Fibroblast of lung (primary cell): Measurements from ENCODE around the gene MAPT. TPM values are rescaled to one million over a fixed set of nuclear protein-coding genes. Genes with fewer than 3 reads are reported as not detected.

Experiments
- DNase-seq, 2 donors: peaks; one replicate each; pipeline versions ENCODE4 v3.0.0 to v3.0.0-alpha.2; 2010; ENCODE audit warnings: low read depth in 2 of 2
- H2AFZ ChIP-seq: 2 replicates; pipeline ENCODE4 v1.5.1; 2012; ENCODE audit warnings: low read length, control low read depth, inconsistent platforms
- H3K27ac ChIP-seq: 2 replicates; pipeline ENCODE4 v1.5.1; 2011; ENCODE audit warnings: low read length, control low read depth; ENCODE audit not compliant: insufficient read depth
- H3K27me3 ChIP-seq: 2 replicates; pipeline ENCODE4 v1.5.1; 2011; ENCODE audit warnings: mild to moderate bottlenecking, low read length; ENCODE audit not compliant: control insufficient read depth, insufficient read depth
- H3K36me3 ChIP-seq: 2 replicates; pipeline ENCODE4 v1.5.1; 2011; ENCODE audit warnings: low read length; ENCODE audit not compliant: control insufficient read depth, insufficient read depth
- H3K4me1 ChIP-seq: 2 replicates; pipeline ENCODE4 v1.5.1; 2011; ENCODE audit warnings: low read length; ENCODE audit not compliant: control insufficient read depth, insufficient read depth; ENCODE audit errors: extremely low read depth
- H3K4me2 ChIP-seq: 2 replicates; pipeline ENCODE4 v1.5.1; 2011; ENCODE audit warnings: low read length, control low read depth; ENCODE audit not compliant: insufficient read depth; ENCODE audit errors: extremely low read depth
- H3K4me3 ChIP-seq, 4 experiments: fragments of 200-600 bp in 1 of 4; sonication (generic) in 1 of 4; replicated peaks in 1 of 4; 2 replicates each; pipeline ENCODE4 v1.5.1; 2011 to 2016; ENCODE audit warnings: low read length in 4 of 4, low read depth in 3 of 4, mild to moderate bottlenecking in 3 of 4, control low read depth in 2 of 4, inconsistent platforms in 1 of 4, mixed read lengths in 1 of 4; ENCODE audit not compliant: insufficient read depth in 1 of 4; ENCODE audit errors: control extremely low read depth in 1 of 4
- H3K79me2 ChIP-seq: 2 replicates; pipeline ENCODE4 v1.5.1; 2012; ENCODE audit warnings: mild to moderate bottlenecking, low read length, inconsistent platforms; ENCODE audit not compliant: control insufficient read depth, insufficient read depth
- H3K9ac ChIP-seq: 2 replicates; pipeline ENCODE4 v1.5.1; 2011; ENCODE audit warnings: mild to moderate bottlenecking, low read length, control low read depth; ENCODE audit not compliant: insufficient read depth
- H3K9me3 ChIP-seq: 2 replicates; pipeline ENCODE4 v1.5.1; 2012; ENCODE audit warnings: low read depth, low read length; ENCODE audit not compliant: control insufficient read depth, insufficient read depth
- H4K20me1 ChIP-seq: 2 replicates; pipeline ENCODE4 v1.5.1; 2011; ENCODE audit warnings: low read length; ENCODE audit not compliant: control insufficient read depth, insufficient read depth; ENCODE audit errors: extremely low read depth
- CTCF ChIP-seq, 2 donors: IDR thresholded peaks in 1 of 2; conservative IDR thresholded peaks in 1 of 2; 1 replicate in 1 of 2; 2 replicates in 1 of 2; pipeline ENCODE4 v1.5.1; 2011 to 2012; ENCODE audit warnings: low read length in 2 of 2, control low read depth in 1 of 2, inconsistent platforms in 1 of 2, low read depth in 1 of 2, mild to moderate bottlenecking in 1 of 2
- EZH2 ChIP-seq: IDR thresholded peaks from 2 replicates; pipeline ENCODE4 v1.5.1; 2012; ENCODE audit warnings: low read length, control low read depth, mild to moderate bottlenecking; ENCODE audit errors: missing control alignments
- polyA plus RNA-seq, 2 donors: library from polyadenylated mRNA; depleted of rRNA in 1 of 2; stranded (reverse) in 1 of 2; unstranded in 1 of 2; fragments of >200 nt; gene quantifications; 2 replicates each; pipeline ENCODE4 v1.2.1, GENCODE V29; 2011 to 2012; ENCODE audit warnings: missing spikeins in 1 of 2
- total RNA-seq: library from RNA; depleted of rRNA; stranded (reverse); fragments of >200 nt; gene quantifications from 2 replicates; pipeline ENCODE4 v1.2.1, GENCODE V29; 2014

Gene MAPT
- total and polyA plus RNA-seq, 2 donors (not counting 1 experiment from before 2014, with no cell fraction given): 0.09 to 0.50 TPM

GRCh38 chr17:45948881-45949624, 54.7 kb downstream of the MAPT start:
- Histone ChIP-seq H3K27ac (no peak overlapping the region), H2AFZ (no peak overlapping the region)

GRCh38 chr17:45949755-45950320, 55.5 kb downstream of the MAPT start:
- H2AFZ ChIP-seq: no peak overlapping the region
- no peaks in the 10 kb centered on the region for H3K36me3 ChIP-seq
- H3K79me2 ChIP-seq: no peaks in the 10 kb centered on the region
- no peak overlapping the region for H3K9ac ChIP-seq
- no peak overlapping the region for H3K4me3 ChIP-seq
- no peaks in the 10 kb centered on the region for H4K20me1 ChIP-seq
- peaks cover 2% of the 10 kb centered on the region for H3K4me1 ChIP-seq
- peaks cover 14% of the 10 kb centered on the region for H3K27me3 ChIP-seq
- no peak for TF ChIP-seq CTCF (conservative IDR thresholded peaks at IDR 0.05 in 1 of 2, IDR thresholded peaks at IDR 0.05 in 1 of 2; ENCODE audit: low read depth in 1 of 2, low read length in 2 of 2)
- no peak for TF ChIP-seq EZH2
- H3K9me3 ChIP-seq: no peaks in the 10 kb centered on the region
- H3K4me2 ChIP-seq: no peak overlapping the region
- no peak for DNase-seq
- H3K27ac ChIP-seq: no peak overlapping the region

More at GRCh38 chr17:45948881-45949624, 54.7 kb downstream of the MAPT start:
- Histone ChIP-seq H3K4me2 (peak overlapping the region; percentile 71), H3K4me1 (peaks cover 2% of the 10 kb centered on the region), H3K9ac (no peak overlapping the region), H3K9me3 (no peaks in the 10 kb centered on the region), H3K4me3 (peak overlapping the region in 1 of 4 experiments; percentile 35), H4K20me1 (no peaks in the 10 kb centered on the region), H3K36me3 (no peaks in the 10 kb centered on the region), H3K79me2 (no peaks in the 10 kb centered on the region), H3K27me3 (peaks cover 14% of the 10 kb centered on the region)
- TF ChIP-seq EZH2 (peak; percentile 38), CTCF (conservative IDR thresholded peaks at IDR 0.05 in 1 of 2, IDR thresholded peaks at IDR 0.05 in 1 of 2; ENCODE audit: low read depth in 1 of 2, low read length in 2 of 2) (peak; percentile 59 to 67)
- peak; percentile 49 to 61 for DNase-seq

- Histone ChIP-seq H3K79me2 (no peaks in the 10 kb centered on the region), H3K9me3 (no peaks in the 10 kb centered on the region), H4K20me1 (no peaks in the 10 kb centered on the region), H2AFZ (no peak overlapping the region), H3K4me2 (no peak overlapping the region), H3K4me3 (no peak overlapping the region), H3K27ac (no peak overlapping the region), H3K4me1 (peaks cover 2% of the 10 kb centered on the region), H3K27me3 (peaks cover 14% of the 10 kb centered on the region), H3K36me3 (no peaks in the 10 kb centered on the region), H3K9ac (no peak overlapping the region)
- no peak for DNase-seq
- TF ChIP-seq CTCF (conservative IDR thresholded peaks at IDR 0.05 in 1 of 2, IDR thresholded peaks at IDR 0.05 in 1 of 2; ENCODE audit: low read depth in 1 of 2, low read length in 2 of 2) (no peak), EZH2 (no peak)
These were observed 56.5 kb downstream of the MAPT start for GRCh38 chr17:45950888-45951287.
